ENCODE results near the gene NELL1. TPM values are rescaled to one million over a fixed set of nuclear protein-coding genes. Genes with fewer than 3 reads are reported as not detected.

Gene NELL1
- total RNA-seq, 2 donors from 2014 or later, result 1.8 to 10.3 TPM

GRCh38 chr11:20759541-20759940 is 90.2 kb downstream of the NELL1 start:
- intact Hi-C loops (cut with DNase I), result no loop called here
- Histone ChIP-seq H3K36me3 (no peaks in the 10 kb centered on the region), H3K9me3 (no peaks in the 10 kb centered on the region), H3K4me3 (no peak overlapping the region), H3K4me1 (replicated peaks) (no peaks in the 10 kb centered on the region), H3K27ac (no peak overlapping the region), H3K27me3 (replicated peaks; ENCODE audit: insufficient read depth) (no peaks in the 10 kb centered on the region)
- TF ChIP-seq CTCF (IDR thresholded peaks at IDR 0.05) (no peak), POLR2AphosphoS5 (IDR thresholded peaks at IDR 0.05) (no peak), POLR2A (IDR thresholded peaks at IDR 0.05) (no peak)
- DNase-seq (ENCODE audit: low spot score), result no peak
- WGBS, result 90% methylated on average over 2 of the region's 2 CpGs

GRCh38 chr11:20760811-20761210 is 91.4 kb downstream of the NELL1 start:
- Histone ChIP-seq H3K4me3 (no peak overlapping the region), H3K36me3 (no peaks in the 10 kb centered on the region), H3K9me3 (no peaks in the 10 kb centered on the region), H3K4me1 (replicated peaks) (no peaks in the 10 kb centered on the region), H3K27ac (no peak overlapping the region), H3K27me3 (replicated peaks; ENCODE audit: insufficient read depth) (no peaks in the 10 kb centered on the region)
- TF ChIP-seq CTCF (IDR thresholded peaks at IDR 0.05) (no peak), POLR2AphosphoS5 (IDR thresholded peaks at IDR 0.05) (no peak), POLR2A (IDR thresholded peaks at IDR 0.05) (no peak)
- 90% methylated on average over 6 of the region's 6 CpGs for WGBS
- intact Hi-C loops (cut with DNase I), result no loop called here
- no peak for DNase-seq (ENCODE audit: low spot score)

- DNase-seq (ENCODE audit: low spot score), result no peak
- 40% methylated on average over 13 of the region's 13 CpGs for WGBS
- Histone ChIP-seq H3K4me3 (no peak overlapping the region), H3K9me3 (no peaks in the 10 kb centered on the region), H3K36me3 (no peaks in the 10 kb centered on the region), H3K27ac (no peak overlapping the region), H3K4me1 (replicated peaks) (no peaks in the 10 kb centered on the region), H3K27me3 (replicated peaks; ENCODE audit: insufficient read depth) (no peaks in the 10 kb centered on the region)
- TF ChIP-seq POLR2AphosphoS5 (IDR thresholded peaks at IDR 0.05) (no peak), CTCF (IDR thresholded peaks at IDR 0.05) (no peak), POLR2A (IDR thresholded peaks at IDR 0.05) (no peak)
- intact Hi-C loops (cut with DNase I), result no loop called here
Measured at GRCh38 chr11:20762116-20762844, 92.9 kb downstream of the NELL1 start.

GRCh38 chr11:20762980-20763379 is 93.6 kb downstream of the NELL1 start:
- no peak for TF ChIP-seq POLR2AphosphoS5 (IDR thresholded peaks at IDR 0.05)
- TF ChIP-seq POLR2A (IDR thresholded peaks at IDR 0.05), result no peak
- no peak for TF ChIP-seq CTCF (IDR thresholded peaks at IDR 0.05)
- no peaks in the 10 kb centered on the region for H3K4me1 ChIP-seq (replicated peaks)
- no peak for DNase-seq (ENCODE audit: low spot score)

GRCh38 chr11:20770414-20770946 is 101.1 kb downstream of the NELL1 start:
- DNase-seq (ENCODE audit: low spot score), result no peak
- Histone ChIP-seq H3K27ac (no peak overlapping the region), H3K36me3 (no peaks in the 10 kb centered on the region), H3K27me3 (replicated peaks; ENCODE audit: insufficient read depth) (no peaks in the 10 kb centered on the region), H3K4me3 (no peak overlapping the region), H3K9me3 (no peaks in the 10 kb centered on the region), H3K4me1 (replicated peaks) (no peaks in the 10 kb centered on the region)
- intact Hi-C loops (cut with DNase I), result no loop called here
- TF ChIP-seq POLR2A (IDR thresholded peaks at IDR 0.05) (no peak), POLR2AphosphoS5 (IDR thresholded peaks at IDR 0.05) (no peak)
- WGBS, result 76% methylated on average over 1 of the region's 1 CpG

More at GRCh38 chr11:20762980-20763379, 93.6 kb downstream of the NELL1 start:
- Histone ChIP-seq H3K4me3 (no peak overlapping the region), H3K9me3 (no peaks in the 10 kb centered on the region), H3K27me3 (replicated peaks; ENCODE audit: insufficient read depth) (no peaks in the 10 kb centered on the region), H3K36me3 (no peaks in the 10 kb centered on the region), H3K27ac (no peak overlapping the region)
- 72% methylated on average over 7 of the region's 7 CpGs for WGBS
- intact Hi-C loops (cut with DNase I), result no loop called here

Measured in prostate gland (tissue), 2 donors.